Measurements from ENCODE around the gene TUBGCP5. TPM values are rescaled to one million over a fixed set of nuclear protein-coding genes. Genes with fewer than 3 reads are reported as not detected.
A peak's percentile ranks its signal among the peaks of the same experiment; 100 is the strongest.

The TUBGCP5 gene
- total RNA-seq, 2 donors from 2014 or later, result 9.2 to 13.8 TPM

DNA sequence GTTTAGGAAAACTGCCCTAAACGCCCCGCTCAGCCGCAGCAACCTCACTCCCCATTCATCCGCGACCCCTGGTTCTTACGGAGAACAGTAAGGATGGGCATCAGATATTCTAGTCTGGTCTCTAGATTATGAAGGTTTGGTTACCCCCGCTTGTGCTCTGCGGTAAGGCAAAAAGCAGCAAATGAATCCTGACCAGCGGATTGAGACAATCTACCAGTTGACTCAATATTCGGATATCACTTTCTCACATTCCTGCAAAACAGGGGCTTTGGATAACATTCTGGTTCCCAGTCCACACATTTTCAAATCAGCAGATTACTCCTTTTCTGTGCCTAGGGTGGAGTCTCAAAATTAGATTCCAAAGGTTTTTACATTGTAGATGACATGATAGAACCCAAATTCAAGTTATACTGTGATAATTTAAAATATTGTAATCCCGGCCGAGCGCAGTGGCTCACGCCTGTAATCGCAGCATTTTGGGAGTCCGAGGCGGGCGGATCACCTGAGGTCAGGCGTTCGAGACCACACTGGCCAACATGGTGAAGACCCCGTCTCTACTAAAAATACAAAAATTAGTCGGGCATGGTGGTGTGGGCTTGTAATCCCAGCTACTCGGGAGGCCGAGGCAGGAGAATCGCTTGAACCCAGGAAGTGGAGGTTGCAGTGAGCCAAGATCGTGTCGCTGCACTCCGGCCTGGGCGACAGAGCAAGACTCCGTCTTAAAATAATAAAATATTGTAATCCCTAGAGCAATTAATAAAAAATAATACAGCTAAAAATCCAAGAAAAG is 58.1 kb downstream of the TUBGCP5 start:
- intact Hi-C loops (cut with DNase I), result no loop called here
- ATAC-seq (no peak), DNase-seq (no peak)

GRCh38 chr15:22980189-22981050 is 58.9 kb downstream of the TUBGCP5 start, which contains the start of gene CYFIP1:
Gene CYFIP1 (minus strand): TSS chr15:22980368. CDS start chr15:22947285, 33,083 bp downstream.
- DNase-seq (peak; percentile 93), ATAC-seq (peak; percentile 97 to 98)
- intact Hi-C loops (cut with DNase I), result no loop called here

DNA sequence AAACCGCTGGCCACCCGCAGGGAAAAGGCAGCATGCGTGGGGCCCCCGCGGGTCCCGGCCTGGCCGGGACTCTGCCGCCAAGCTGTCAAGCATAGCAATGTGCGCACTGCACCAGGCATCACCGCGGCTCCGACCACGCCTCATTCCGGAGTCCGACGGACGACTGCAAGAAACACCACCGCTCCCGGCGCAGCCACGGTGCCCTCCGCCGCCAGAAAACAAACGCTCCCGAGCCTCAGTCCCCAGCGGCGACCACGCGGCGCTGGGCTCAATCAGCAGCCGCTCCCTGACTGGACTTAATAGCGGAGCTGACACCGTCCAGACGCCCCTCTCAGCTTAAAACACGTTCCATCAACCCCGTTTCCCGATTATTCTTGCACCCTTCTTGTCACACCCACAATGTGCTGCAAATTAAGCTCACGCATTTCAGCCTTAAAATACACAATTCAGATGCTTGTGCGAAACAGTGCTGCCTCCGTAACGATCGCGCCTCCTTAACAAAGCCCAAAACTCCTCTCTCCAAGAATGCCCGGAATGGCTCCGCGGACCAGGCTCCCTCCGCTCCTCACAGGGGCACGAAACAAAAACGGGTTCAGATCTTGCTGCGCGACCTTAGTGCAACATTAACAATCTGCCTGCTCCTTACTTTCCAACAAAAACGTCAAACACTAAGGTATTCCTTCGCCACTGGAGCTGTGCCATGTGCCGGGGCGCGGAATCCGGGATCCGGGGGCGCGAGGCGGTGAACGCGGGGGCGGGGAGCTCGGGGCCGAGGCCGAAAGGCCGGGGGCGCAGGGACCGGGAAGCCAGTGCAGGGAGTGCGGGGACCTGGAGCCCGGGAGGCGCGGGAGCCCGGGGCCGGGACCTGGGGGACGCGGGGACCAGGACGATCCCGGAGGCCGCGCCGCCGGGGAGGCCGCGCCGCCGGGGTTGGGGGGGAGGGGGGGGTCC is 59.9 kb downstream of the TUBGCP5 start:
- ATAC-seq, result peak; percentile 39 to 64
- intact Hi-C loops (cut with DNase I), result no loop called here
- DNase-seq, result peak; percentile 76

DNA sequence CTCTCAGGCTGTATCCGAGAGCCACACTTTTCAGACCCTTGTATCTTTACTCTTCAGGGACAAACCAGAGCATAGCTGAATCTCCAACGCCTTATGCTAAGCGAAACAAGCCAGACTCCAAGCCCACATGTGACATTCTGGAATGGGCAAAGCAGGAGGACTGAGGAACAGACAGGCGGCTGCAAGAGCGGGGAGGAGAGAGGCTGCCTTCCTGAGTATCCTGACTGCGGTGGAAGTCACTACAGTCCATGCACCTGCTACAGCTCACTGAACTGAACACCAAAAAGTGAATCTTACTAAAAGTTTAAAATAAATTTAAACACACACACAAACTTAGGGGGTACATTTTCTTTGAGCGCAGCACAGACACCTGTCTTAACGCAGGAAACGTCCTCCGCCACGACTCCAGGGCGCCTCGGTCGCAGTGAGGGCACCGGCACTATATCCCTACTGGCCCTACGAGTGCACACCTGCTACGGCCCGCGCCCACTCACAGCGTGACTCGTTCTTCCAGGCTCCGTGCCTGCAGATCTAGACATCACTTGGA is 60.6 kb downstream of the TUBGCP5 start:
- ATAC-seq (peak in 1 of 2 donors; percentile 9), DNase-seq (no peak)
- intact Hi-C loops (cut with DNase I), result no loop called here

DNA sequence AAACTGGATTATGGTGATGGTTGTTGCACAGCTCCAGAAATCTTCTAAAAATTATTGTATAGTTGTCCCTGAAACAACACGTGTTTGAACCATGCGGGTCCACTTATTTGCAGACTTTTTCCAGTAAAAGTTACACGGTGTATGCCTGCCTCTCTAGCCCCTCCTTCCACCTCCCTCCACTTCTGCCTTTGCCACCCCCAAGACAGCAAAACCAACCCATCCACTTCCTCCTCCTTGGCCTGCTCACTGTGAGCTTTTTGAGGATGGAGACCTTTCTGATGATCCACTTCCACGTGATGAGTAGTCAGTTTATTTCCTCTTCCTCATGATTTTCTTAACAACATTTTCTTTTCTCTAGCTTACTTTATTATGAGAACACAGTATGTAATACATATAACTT is 64.6 kb downstream of the TUBGCP5 start:
- ATAC-seq (peak in 1 of 2 donors; percentile 51), DNase-seq (no peak)
- intact Hi-C loops (cut with DNase I), result no loop called here

GRCh38 chr15:22973987-22974386 is 65.4 kb downstream of the TUBGCP5 start:
- intact Hi-C loops (cut with DNase I), result no loop called here
- ATAC-seq, result no peak
- DNase-seq, result no peak

DNA sequence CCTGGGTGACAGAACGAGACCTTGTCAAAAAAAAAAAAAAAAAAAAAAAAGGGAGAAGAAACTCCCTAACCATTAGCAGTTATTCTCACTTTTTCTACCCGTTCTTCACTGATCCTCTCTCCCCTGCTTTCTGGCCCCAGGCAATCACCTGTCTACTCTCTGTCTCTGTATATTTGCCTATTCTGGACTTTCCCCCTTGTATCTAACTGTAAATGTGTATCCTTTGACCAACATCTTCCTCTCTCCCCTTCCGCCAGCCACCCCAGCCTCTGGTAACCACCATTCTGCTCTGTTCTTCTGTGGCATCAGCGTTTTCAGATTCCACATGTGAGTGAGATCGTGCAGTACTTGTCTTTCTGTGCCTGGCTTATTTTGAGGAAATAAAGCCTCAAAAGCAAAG is 66.1 kb downstream of the TUBGCP5 start:
- intact Hi-C loops (cut with DNase I), result no loop called here
- ATAC-seq (peak in 1 of 2 donors; percentile 44), DNase-seq (no peak)

- intact Hi-C loops (cut with DNase I), result no loop called here
- DNase-seq, result no peak
- no peak for ATAC-seq
These were observed 69.9 kb downstream of the TUBGCP5 start for GRCh38 chr15:22969489-22969888.

DNA sequence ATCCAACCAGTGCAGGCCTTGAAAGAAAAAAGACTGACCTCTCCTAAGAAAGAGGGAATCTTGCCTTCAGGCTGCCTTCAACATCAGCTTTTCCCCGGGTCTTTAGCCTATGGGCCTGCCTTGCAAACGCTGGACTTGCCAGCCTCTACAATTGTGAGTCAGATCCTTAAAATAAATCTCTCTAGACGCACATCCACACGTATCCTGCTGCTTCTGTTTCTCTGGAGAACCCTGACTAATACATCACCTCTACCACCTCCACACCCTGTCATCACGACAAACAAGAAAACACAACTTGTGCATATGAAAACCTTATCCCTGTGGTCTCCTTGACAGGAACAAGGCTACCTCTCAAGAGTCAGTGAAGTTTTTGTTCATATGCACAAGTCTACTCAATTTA is 71.0 kb downstream of the TUBGCP5 start:
- ATAC-seq (peak; percentile 34 to 77), DNase-seq (no peak)
- intact Hi-C loops (cut with DNase I), result no loop called here

GRCh38 chr15:22967084-22967770 is 72.1 kb downstream of the TUBGCP5 start:
- DNase-seq, result no peak
- intact Hi-C loops (cut with DNase I), result no loop called here
- no peak for ATAC-seq

GRCh38 chr15:22966321-22967083 is 72.9 kb downstream of the TUBGCP5 start:
- intact Hi-C loops (cut with DNase I), result no loop called here
- no peak for DNase-seq

GRCh38 chr15:22963641-22964040 is 75.7 kb downstream of the TUBGCP5 start:
- ATAC-seq, result no peak

More at GRCh38 chr15:22966321-22967083, 72.9 kb downstream of the TUBGCP5 start:
- no peak for ATAC-seq

GRCh38 chr15:22962611-22963010 is 76.8 kb downstream of the TUBGCP5 start:
- DNase-seq (no peak), ATAC-seq (no peak)
- intact Hi-C loops (cut with DNase I), result no loop called here

More at GRCh38 chr15:22963641-22964040, 75.7 kb downstream of the TUBGCP5 start:
- intact Hi-C loops (cut with DNase I), result no loop called here
- no peak for DNase-seq

- ATAC-seq (no peak), DNase-seq (no peak)
- intact Hi-C loops (cut with DNase I), result no loop called here
These were observed 77.6 kb downstream of the TUBGCP5 start for GRCh38 chr15:22961762-22962161.

DNA sequence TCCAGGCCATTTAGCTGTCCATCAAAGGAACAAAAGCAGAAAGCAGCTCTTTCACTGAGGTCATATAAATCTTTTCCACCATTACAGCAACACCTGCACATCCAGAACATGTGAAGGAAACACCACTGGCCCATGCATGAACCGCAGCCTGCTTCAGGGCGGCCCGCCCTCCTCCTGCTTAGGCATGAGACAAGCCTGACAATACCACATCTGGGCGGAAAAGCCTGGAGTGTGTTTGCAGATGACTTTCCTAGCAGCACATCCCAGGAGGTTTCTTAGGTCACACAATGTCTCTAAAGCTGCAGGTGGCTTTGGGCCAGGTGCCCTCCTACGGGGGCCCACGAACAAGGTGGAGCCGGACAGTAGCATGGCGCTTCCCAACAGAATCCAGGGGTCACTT is 78.8 kb downstream of the TUBGCP5 start:
- no peak for ATAC-seq
- DNase-seq, result no peak
- intact Hi-C loops (cut with DNase I), result no loop called here

- intact Hi-C loops (cut with DNase I), result no loop called here
- DNase-seq, result no peak
- no peak for ATAC-seq
These were observed 79.2 kb downstream of the TUBGCP5 start for GRCh38 chr15:22960126-22960525.

DNA sequence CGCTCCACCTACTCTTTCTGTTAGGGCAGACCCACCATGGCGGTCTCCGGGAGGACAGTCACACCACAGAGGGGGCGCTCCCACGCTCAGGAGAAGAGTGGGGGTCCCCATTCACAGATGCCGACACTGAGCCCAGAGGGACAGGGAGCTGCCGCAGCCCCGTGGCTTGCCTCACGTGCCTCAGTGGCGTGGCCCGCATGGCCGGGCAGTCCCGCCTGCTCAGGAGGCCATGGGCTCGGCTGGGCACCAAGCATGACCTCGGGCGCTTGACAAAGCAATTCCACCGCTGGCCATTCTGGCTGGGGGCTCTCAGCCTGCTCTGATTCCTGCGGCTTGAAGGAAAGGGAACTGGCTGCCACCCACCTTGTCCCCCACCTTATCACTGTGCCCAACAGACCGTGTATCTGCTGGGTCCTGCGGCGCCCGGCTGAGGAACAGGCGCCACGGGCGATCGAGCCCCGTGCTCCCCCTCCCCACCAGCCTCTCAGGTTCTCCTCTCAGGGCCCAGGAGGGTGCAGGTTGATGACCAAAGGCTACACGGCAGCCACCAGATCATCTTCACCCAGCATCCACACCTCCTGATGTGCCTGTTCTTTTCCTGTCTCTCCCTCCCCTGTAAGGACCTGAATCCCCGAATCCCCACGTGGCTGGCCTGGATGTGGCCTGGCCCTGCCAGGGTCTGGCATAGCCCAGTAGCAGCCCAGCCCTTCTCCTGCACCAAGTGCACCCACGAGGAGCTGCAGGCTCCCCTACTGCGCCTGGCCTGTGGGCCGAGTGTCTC is 79.9 kb downstream of the TUBGCP5 start:
- intact Hi-C loops (cut with DNase I), result no loop called here
- ATAC-seq (no peak), DNase-seq (no peak)
